ENCODE results near the gene DHX58. TPM values are rescaled to one million over a fixed set of nuclear protein-coding genes. Genes with fewer than 3 reads are reported as not detected.
A peak's percentile ranks its signal among the peaks of the same experiment; 100 is the strongest.

DHX58 gene
- total and polyA plus RNA-seq, 2 donors (not counting 1 experiment from before 2014, with no cell fraction given): 39.7 to 57.6 TPM

DNA sequence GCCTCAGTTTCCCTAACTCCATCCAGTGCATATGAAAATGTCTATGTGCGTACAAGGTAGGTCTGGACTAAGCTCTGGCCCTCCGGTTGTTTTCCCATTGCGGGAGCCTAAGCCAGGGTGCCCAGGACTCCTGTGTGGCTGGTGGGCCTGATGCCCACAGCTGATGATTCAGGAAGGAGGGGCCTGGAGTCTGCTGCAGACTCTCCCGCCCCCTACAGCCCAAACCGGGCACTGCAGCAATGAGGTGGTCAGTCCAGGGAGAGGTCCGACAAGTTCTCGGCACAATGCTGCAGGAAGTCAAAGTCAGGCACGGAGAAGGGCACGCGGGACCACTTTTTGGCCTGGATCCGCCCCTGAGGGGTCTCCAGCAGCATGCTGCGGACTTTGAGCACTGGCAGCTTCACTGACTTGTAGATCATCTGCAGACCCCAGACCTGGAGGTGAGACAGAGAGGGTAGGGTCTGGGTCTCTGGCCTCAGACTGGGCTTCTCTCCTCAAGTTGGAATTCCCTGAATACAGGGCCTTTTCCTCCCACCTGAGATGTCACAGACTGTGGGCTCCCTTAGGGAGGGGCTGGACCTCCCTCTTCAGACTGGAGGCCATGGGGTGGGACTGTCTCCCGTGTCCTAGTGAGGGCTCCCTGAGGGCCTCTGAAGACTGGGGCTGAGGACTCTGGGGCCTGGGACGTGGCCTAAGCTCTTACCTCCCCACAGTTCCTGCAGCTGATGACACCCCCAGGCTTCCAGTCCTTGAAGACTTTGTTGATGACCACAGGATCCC lies 10.8 kb downstream of the DHX58 start:
- intact Hi-C loops (cut with micrococcal nuclease): loop anchor here (1.0 kb wide), 1 partner anchor 138 kb away; no protein-coding TSS in a partner anchor
- Mint-ChIP-seq H3K4me1 (peaks cover 9% of the 10 kb centered on the region), H3K4me3 (no peak overlapping the region), H3K9me3 (ENCODE audit: insufficient read depth) (no peaks in the 10 kb centered on the region), H3K27ac (no peak overlapping the region), H3K27me3 (peaks cover 3% of the 10 kb centered on the region)
- peak; percentile 59 for ATAC-seq (ENCODE audit: low read depth)
- Histone ChIP-seq H3K4me1 (ENCODE audit: control insufficient read depth in 2 of 2, insufficient read depth in 2 of 2, low read length in 2 of 2) (peaks cover 11 to 17% of the 10 kb centered on the region in 2 donors), H3K4me2 (replicated peaks; ENCODE audit: low read depth, low read length, poor library complexity, severe bottlenecking) (no peak overlapping the region), H4K20me1 (ENCODE audit: control insufficient read depth, insufficient read depth, low read length, poor library complexity, severe bottlenecking) (no peaks in the 10 kb centered on the region), H3K9ac (ENCODE audit: low read length) (no peak overlapping the region), H2AFZ (ENCODE audit: insufficient read depth, low read depth, low read length, poor library complexity, severe bottlenecking) (no peak overlapping the region), H3K27me3 (replicated peaks in 1 of 4; ENCODE audit: control extremely low read depth in 1 of 4, control insufficient read depth in 3 of 4, insufficient read depth in 4 of 4, low read length in 3 of 4) (peaks cover 0 to 15% (median 9%) of the 10 kb centered on the region in 4 experiments), H3K9me3 (ENCODE audit: control extremely low read depth in 1 of 3, control insufficient read depth in 2 of 3, insufficient read depth in 1 of 3, low read length in 2 of 3) (no peaks in the 10 kb centered on the region), H3K79me2 (ENCODE audit: control insufficient read depth, insufficient read depth, low read length) (no peaks in the 10 kb centered on the region), H3K36me3 (replicated peaks in 1 of 2; ENCODE audit: control extremely low read depth in 1 of 2, control insufficient read depth in 1 of 2, extremely low read depth in 1 of 2, insufficient read depth in 2 of 2, low read length in 1 of 2) (peaks cover 0 to 20% of the 10 kb centered on the region in 2 experiments), H3K4me3 (ENCODE audit: control extremely low read depth in 1 of 5, extremely low read depth in 1 of 5, insufficient read depth in 1 of 5, low read depth in 2 of 5, low read length in 4 of 5) (no peak overlapping the region), H3K27ac (ENCODE audit: low read length in 2 of 2) (no peak overlapping the region)
- POLR2A ChIA-PET: interaction anchor here (0.6 kb wide), 1 partner anchor 555 kb away, joined by 6 read pairs; no protein-coding TSS in a partner anchor
- DNase-seq: peak; percentile 59
- 61% methylated on average over 9 of the region's 14 CpGs for WGBS (ENCODE audit: insufficient coverage)
- CTCF ChIA-PET: interaction anchor here (0.6 to 2.3 kb wide), 10 partner anchors 11 to 139 kb away, joined by 3 to 17 read pairs (median 4); partner anchors contain the start of genes CNP and DHX58
- TF ChIP-seq EZH2 (IDR thresholded peaks at IDR 0.05; ENCODE audit: borderline replicate concordance, insufficient read depth, low read depth, low read length, poor library complexity, severe bottlenecking): no peak
- TF ChIP-seq, protein P1, sequence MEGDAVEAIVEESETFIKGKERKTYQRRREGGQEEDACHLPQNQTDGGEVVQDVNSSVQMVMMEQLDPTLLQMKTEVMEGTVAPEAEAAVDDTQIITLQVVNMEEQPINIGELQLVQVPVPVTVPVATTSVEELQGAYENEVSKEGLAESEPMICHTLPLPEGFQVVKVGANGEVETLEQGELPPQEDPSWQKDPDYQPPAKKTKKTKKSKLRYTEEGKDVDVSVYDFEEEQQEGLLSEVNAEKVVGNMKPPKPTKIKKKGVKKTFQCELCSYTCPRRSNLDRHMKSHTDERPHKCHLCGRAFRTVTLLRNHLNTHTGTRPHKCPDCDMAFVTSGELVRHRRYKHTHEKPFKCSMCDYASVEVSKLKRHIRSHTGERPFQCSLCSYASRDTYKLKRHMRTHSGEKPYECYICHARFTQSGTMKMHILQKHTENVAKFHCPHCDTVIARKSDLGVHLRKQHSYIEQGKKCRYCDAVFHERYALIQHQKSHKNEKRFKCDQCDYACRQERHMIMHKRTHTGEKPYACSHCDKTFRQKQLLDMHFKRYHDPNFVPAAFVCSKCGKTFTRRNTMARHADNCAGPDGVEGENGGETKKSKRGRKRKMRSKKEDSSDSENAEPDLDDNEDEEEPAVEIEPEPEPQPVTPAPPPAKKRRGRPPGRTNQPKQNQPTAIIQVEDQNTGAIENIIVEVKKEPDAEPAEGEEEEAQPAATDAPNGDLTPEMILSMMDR (IDR thresholded peaks at IDR 0.05): peak; percentile 78
